Panc1 (cell line): ENCODE results near the gene BTBD9. TPM values are rescaled to one million over a fixed set of nuclear protein-coding genes. Genes with fewer than 3 reads are reported as not detected.

Experiments used
- ATAC-seq: fragments of 200-7000 bp; cut with Tn5 transposase; 2 replicates; pipeline ENCODE4 v1.9.1; 2020; ENCODE audit warnings: mild to moderate bottlenecking, moderate library complexity
- BruUV-seq: library from RNA; stranded (reverse); fragments of 400-500 nt; replicated peaks from 2 replicates; lab custom pipeline; 2021; lab: Mats Ljungman, UMichigan
- CTCF ChIA-PET: fragments of 300-600 bp; sonication (Branson Sonifier 250); formaldehyde crosslinking; loops from one replicate; lab custom pipeline; 2022; ENCODE audit warnings: antibody characterized with exemption; lab: Charles Lee
- POLR2A ChIA-PET: fragments of 300-600 bp; sonication (Branson Sonifier 250); formaldehyde crosslinking; loops from one replicate; lab custom pipeline; 2022; ENCODE audit warnings: antibody characterized with exemption; lab: Charles Lee
- DNase-seq: peaks from one replicate; pipeline ENCODE4 v3.0.0-alpha.2; 2010; ENCODE audit warnings: low read depth, low spot score
- H3K27ac ChIP-seq: 2 replicates; pipeline ENCODE4 v1.5.1; 2011; ENCODE audit warnings: mild to moderate bottlenecking, low read length, inconsistent platforms
- H3K27me3 ChIP-seq: fragments of 200-500 bp; sonication (Bioruptor generic); 2 replicates; pipeline ENCODE4 v1.6.0; 2014; ENCODE audit warnings: low read length, inconsistent platforms; ENCODE audit not compliant: control insufficient read depth, insufficient read depth
- H3K36me3 ChIP-seq: fragments of 200-500 bp; sonication (Bioruptor generic); 2 replicates; pipeline ENCODE4 v1.5.1; 2014; ENCODE audit warnings: inconsistent platforms, mild to moderate bottlenecking, low read length, moderate library complexity; ENCODE audit not compliant: control insufficient read depth, insufficient read depth
- H3K4me1 ChIP-seq: 2 replicates; pipeline ENCODE4 v1.5.1; 2011; ENCODE audit warnings: inconsistent platforms, mild to moderate bottlenecking, low read length, moderate library complexity; ENCODE audit not compliant: control insufficient read depth, insufficient read depth
- H3K4me3 ChIP-seq, 2 experiments: 2 replicates each; pipeline ENCODE4 v1.5.1; 2011 to 2012; ENCODE audit warnings: low read depth in 2 of 2, low read length in 2 of 2, mild to moderate bottlenecking in 2 of 2, inconsistent platforms in 1 of 2, moderate library complexity in 1 of 2
- H3K9me3 ChIP-seq: fragments of 200-500 bp; sonication (Bioruptor generic); 2 replicates; pipeline ENCODE4 v1.5.1; 2014; ENCODE audit warnings: low read depth, mild to moderate bottlenecking, inconsistent platforms, low read length, moderate library complexity; ENCODE audit not compliant: control insufficient read depth, insufficient read depth
- CTCF ChIP-seq: fragments of 450-650 bp; IDR thresholded peaks from 2 replicates; pipeline ENCODE4 v1.5.1; 2017; ENCODE audit warnings: mild to moderate bottlenecking
- POLR2AphosphoS5 ChIP-seq: IDR thresholded peaks from 2 replicates; pipeline ENCODE4 v1.6.1; 2012; ENCODE audit warnings: mild to moderate bottlenecking, low read depth, low read length, moderate library complexity
- REST ChIP-seq, 2 experiments: IDR thresholded peaks; 2 replicates each; pipeline ENCODE4 v1.6.1; 2011 to 2012; ENCODE audit warnings: low read depth in 2 of 2, control low read depth in 1 of 2, low read length in 1 of 2, mild to moderate bottlenecking in 1 of 2, moderate library complexity in 1 of 2; ENCODE audit not compliant: insufficient read depth in 1 of 2
- SIN3A ChIP-seq: IDR thresholded peaks from 2 replicates; pipeline ENCODE4 v1.6.1; 2012; ENCODE audit warnings: low read depth, mild to moderate bottlenecking, low read length, moderate library complexity, borderline replicate concordance; ENCODE audit not compliant: insufficient read depth
- TCF7L2 ChIP-seq: IDR thresholded peaks from 2 replicates; pipeline ENCODE4 v1.6.1; 2011; ENCODE audit warnings: mild to moderate bottlenecking, low read depth, low read length, inconsistent platforms
- in situ Hi-C: cut with HindIII; loops from 2 replicates; pipeline ENCODE4 v1.10.0; 2016; ENCODE audit warnings: low sequenced_read_pairs, low pct_unique_long_range_greater_than_20kb
- intact Hi-C: fragments of 100-400 bp; cut with micrococcal nuclease; formaldehyde crosslinking; loops from one replicate; pipeline ENCODE4 v1.10.0; 2022; ENCODE audit not compliant: unreplicated experiment
- total RNA-seq: library from RNA; stranded (reverse); gene quantifications from one replicate; pipeline ENCODE4 v1.2.1, GENCODE V29; 2021; ENCODE audit not compliant: unreplicated experiment

BTBD9 gene
- total RNA-seq, 1 experiment from 2014 or later = 12.8 TPM

GRCh38 chr6:38156818-38157565 is 482.7 kb downstream of the BTBD9 start:
- CTCF ChIA-PET = no interaction called here

More at GRCh38 chr6:38156818-38157565, 482.7 kb downstream of the BTBD9 start:
- no peak for DNase-seq
- BruUV-seq = no TSS peak
- no peak for TF ChIP-seq TCF7L2
- no peak for TF ChIP-seq SIN3A
- no peak for TF ChIP-seq REST (IDR thresholded peaks at IDR 0.05; ENCODE audit: insufficient read depth in 1 of 2, low read depth in 2 of 2, low read length in 1 of 2)
- TF ChIP-seq POLR2AphosphoS5 = no peak
- no peak for TF ChIP-seq CTCF
- Histone ChIP-seq H3K27ac (no peak overlapping the region), H3K9me3 (no peaks in the 10 kb centered on the region), H3K36me3 (no peaks in the 10 kb centered on the region; the same call in 1 of the 2 replicates), H3K4me3 (no peak overlapping the region), H3K27me3 (no peaks in the 10 kb centered on the region), H3K4me1 (peaks cover 5% of the 10 kb centered on the region; the same call in 1 of the 2 replicates)
- in situ Hi-C loops (no loop called here), intact Hi-C loops (no loop called here)
- POLR2A ChIA-PET = no interaction called here
- ATAC-seq = no peak
